PFSK-1 (cell line): ENCODE data around the gene SIDT1.

ENCODE experiments used
- POLR2AphosphoS5 ChIP-seq: IDR thresholded peaks from 2 replicates; pipeline ENCODE4 v1.6.1; 2012; ENCODE audit warnings: low read depth, mild to moderate bottlenecking, control low read depth, low read length, moderate library complexity
- REST ChIP-seq, 2 experiments: IDR thresholded peaks; 2 replicates each; pipeline versions ENCODE4 v1.6.1 to v1.8.0; 2011 to 2012; ENCODE audit warnings: low read depth in 2 of 2, low read length in 2 of 2, control low read depth in 1 of 2, inconsistent platforms in 1 of 2, mild to moderate bottlenecking in 1 of 2, moderate library complexity in 1 of 2; ENCODE audit not compliant: insufficient read depth in 1 of 2

- TF ChIP-seq REST (IDR thresholded peaks at IDR 0.05; ENCODE audit: insufficient read depth in 1 of 2, low read depth in 2 of 2, low read length in 2 of 2) (no peak), POLR2AphosphoS5 (no peak)
These were observed 561 bp downstream of the SIDT1 start for GRCh38 chr3:113532698-113533533.
